HG03520 (cell line): ENCODE measurements around the gene GOLT1A.

ENCODE experiments used
- ATAC-seq: cut with Tn5 transposase; IDR thresholded peaks from one replicate; pipeline ENCODE4 v1.9.1; 2021; ENCODE audit warnings: mild to moderate bottlenecking, moderate library complexity; ENCODE audit not compliant: unreplicated experiment

Gene GOLT1A

DNA sequence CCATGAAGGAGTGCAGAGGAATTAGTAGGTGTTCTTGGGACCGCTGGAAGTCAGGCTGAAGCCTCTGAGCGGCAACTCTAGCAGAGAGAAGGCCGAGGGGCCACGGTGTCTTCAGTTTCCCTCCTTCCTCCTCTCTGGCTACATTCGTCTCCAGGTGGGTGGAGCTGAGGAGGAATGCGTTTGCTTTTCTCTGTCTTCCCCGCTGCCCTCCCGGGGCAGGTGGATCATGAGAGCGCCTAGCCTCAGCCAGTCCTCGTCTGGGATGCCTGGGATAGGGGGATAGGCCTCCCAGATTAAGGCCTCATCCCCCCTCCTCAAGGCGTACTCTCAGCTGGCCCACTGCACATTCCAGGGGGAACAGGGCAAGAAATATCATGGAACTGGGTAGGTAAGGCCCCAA lies 7.5 kb upstream of the GOLT1A start:
- ATAC-seq, result no peak

DNA sequence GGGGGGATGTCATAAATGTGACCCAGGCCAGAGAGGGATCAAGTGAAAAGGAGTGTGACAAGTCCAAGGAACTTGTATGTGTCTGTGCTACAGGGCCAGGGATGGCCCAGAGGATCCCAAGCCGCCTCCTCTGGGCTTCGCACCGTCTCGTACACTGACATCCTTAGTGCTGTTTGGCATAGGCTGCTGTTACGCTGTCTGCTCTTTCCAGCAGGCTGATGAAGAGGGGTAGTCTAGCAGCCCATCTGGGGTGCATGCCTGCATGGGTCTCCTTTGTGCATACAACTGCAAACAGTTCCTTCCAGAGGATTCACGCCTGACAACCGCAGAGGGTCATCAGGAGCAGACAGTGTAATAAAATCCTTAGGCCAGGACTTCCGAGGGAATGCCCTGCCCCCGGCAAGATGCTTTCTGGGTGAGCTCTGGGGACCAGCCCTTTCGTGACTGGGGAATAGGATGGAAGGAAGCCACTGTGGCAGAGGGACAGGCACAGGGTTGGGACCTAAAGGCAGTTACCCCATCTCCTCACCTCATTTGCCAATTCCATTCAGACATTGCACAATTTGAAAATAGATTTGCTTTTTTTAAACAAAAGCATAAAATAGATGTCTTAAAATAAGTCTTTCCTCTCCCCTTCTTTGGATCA lies 6.3 kb upstream of the GOLT1A start:
- no peak for ATAC-seq

DNA sequence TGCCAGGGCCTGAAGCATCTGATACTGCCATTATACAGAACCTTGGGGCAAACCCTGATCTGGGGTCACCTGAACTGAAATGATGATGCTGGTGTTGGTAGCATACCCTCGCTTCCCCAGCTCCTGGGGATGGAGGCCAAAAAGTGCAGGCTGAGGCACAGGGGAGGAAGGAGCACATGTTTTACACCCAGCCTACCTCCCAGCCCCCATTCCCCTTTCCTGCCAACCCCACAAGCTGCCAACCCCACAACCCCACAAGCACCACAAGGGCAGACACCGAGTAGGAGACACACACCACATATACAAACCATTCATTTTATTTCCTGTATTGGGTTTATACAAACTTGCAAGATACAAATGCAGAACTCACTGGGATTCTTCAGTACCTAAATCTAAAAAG lies 4.8 kb upstream of the GOLT1A start:
- no peak for ATAC-seq

DNA sequence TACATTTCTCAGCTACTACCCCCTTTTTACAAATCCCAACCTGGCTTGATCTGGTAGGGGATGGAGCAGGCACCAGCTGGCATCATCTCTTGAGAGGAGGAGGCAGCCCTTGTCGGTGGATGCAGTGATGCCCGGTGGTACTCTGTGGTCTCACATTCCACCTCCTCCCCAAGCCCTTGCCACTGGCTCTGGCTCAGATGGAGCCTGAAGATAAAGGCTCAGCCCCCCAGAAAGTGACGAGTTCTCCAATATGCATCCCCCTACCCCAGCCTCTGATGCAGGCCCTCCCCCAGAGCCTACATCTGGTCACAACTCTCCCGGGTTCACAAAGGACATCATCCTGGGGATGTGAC lies 3.8 kb upstream of the GOLT1A start:
- ATAC-seq, result no peak

DNA sequence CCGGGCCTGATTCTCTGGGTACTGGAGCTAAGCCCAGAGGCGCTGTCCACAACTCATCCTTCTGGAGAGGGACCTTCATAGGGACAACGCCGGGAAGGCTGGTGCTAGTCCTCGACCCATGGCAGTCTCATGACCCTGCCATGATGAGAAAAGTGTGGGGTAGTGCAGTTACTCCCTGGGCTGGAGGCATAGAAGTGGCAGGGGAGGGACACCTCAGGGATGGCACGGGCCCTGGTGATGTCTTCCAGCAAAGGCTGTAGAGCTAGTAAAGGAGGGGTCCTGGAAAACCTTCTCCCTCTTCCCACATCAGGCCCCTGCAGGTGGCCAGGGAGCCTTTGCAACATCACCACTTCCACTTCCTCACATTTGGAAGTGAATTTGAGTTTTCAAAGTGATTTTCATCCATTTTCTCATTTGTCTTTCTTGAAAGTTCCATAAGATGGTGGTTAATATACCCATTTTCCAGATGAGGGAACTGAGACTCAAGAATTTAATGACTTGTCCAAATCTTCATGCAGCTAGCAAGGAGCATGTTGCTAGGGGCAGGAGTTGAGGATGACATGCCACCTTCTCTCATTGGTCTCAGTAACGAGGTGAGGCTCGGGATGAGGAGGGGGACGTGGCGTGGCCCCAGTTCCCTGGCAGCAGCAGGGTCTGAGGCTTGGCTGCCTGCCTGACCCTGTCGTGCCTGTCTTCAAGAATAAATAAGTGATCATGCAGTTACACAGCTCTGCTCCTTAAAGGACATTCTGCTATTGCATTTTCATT lies 3.3 kb upstream of the GOLT1A start:
- ATAC-seq, result no peak

DNA sequence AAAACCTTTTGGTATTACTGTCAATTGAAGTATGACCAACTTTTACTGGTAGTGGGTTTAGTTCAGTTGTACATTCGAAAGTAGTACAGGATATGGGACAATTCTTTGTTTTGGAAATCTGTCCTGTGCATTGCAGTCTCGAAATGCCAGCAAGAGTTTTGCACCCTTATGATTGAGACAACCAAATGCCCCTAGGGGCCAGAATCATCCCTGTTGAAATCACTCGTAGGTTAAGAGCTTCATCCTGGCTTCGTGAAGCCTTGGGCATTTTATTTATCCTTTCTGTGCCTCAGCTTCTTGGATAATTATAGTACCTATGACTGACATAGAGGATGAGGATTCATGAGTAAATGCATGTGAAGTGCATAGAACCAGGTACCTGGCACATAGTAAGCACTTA lies 2.4 kb upstream of the GOLT1A start:
- no peak for ATAC-seq

DNA sequence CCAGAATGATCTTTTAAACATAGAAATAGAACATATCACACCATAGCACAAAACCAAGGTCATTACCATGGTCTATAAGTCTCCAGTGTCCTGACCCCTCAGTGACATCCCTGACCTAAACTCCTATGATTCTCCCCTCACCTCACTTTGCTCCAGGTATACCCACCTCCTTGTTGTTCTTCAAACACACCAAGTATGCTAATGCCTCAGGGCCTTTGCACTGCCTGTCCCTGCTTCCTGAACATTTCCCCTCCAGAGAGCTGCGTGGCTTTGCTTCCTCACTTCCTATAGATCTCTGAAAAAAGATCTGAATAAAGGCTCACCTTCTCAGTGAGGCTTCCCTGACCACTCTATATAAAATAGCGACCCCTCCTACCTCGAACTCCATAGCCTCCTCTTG lies 1.1 kb downstream of the GOLT1A start:
- ATAC-seq, result no peak

DNA sequence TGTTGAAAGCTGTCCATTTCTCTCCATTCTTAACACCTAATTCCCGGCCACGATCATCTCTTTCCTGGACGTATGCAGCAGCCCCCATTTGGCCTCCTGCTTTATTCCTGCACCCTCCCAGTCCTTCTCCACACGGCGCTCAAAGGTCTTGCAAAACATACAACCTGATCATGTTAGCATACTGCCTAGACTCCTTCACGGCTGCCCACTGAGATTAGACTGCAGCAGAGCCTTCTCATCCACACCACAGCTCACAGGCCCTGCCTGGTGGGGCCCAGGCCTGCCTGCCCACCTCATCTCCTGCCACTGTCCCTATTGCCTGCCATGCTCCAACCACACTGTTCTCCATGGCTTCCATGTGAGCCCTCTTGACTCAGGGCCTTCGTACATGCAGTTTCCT lies 2.7 kb downstream of the GOLT1A start:
- no peak for ATAC-seq

DNA sequence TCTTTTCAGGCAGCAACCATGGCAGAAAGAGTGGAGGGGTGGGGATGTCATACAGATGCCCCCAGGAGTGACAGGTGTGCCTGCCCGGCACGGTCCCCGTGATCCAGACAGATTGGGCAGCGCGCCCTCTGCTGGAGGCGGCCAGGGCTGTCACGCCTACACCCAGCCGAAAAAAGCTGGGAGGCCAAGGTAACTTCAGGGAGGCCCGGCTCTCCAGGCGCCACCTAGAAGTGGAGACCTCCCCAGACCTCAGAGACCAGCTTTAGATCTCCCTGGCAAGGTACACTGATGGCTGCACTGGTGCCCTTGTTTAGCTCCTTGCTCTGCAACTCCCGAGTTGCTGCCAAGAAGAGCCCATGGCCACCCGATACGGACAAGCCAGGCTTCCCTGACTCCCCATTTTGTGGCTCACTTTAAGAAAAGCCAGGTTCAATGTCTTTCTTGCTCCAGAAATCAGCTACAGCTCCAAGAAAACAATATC lies 6.6 kb downstream of the GOLT1A start:
- ATAC-seq, result no peak

DNA sequence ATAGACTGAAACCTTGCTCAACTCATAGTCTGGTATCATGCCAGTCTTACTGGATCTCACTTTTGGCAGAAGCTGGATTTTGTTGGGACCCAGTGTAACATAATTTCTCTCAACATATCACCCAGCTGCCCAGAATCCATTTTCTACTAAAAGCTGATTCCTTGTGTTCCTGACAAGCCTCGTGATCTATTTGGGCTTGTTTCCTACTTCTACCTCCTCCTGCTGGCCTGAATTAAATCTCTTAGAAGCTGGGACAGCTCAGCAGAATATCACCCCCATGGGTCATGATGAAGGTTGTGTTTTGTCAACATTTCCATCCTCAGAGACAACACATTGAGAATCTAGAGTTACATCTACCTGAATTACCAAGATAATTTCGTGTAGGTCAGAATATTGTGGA lies 7.7 kb downstream of the GOLT1A start:
- ATAC-seq, result no peak

DNA sequence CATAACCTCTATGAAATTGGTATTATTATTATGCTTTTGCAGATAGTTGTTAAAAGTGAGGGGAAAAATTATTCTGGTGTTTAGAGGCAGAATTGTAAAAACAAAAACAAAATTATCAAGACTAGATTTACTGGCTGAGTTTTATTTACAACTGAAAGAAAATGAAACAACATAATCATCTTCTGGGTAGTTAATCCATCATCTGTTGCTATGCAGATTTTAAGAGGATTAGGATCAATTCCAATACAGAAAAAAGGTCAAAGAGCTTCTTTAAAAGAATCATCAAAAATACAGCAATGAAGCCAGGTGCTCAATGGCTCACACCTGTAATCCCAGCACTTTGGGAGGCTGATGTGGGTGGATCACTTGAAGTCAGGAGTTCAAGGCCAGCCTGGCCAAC lies 8.3 kb downstream of the GOLT1A start:
- ATAC-seq, result no peak

DNA sequence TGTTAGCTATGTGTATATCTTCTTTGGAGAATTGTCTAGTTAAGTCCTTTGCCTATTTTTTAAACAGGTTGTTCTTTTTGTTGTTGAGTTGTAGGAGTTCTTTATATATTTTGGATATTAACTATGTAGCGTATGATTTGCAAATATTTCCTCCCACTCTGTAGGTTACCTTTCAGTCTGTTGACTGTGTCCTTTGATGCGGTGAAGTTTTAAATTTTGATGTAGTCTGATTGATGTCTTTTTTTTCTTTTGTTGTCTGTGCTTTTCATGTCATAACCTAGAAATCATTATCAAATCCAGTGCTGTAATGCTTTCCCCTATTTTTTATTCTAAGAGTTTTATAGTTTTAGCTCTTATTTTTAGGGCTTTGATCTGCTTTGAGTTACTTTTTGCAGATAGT lies 8.8 kb downstream of the GOLT1A start:
- no peak for ATAC-seq

DNA sequence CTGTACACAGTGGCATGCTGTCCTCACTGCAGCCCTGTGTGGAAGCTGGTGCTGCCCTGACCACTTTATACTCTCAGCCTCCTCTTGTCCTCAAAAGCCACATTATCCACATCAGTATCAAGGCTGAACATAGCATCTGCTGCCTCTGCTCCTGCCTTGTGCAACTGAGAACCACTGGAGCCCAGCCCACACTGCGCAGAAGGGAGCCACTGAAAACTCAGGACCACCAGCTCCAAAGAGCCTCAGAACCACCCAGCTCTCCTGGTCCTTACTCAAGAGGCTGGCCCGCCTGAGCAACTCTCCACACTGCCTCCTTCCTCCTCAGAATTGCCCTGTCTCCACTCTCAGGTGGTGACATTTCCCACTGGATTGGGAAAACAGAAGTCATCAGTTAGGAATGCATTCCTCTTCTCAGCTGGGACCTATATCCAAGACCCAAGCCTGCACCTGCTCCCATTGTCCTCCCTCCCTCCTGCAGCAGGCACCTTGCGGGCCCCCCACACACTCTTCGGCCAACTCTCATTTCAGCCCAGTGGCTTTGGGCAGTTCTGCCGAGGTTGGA lies 10.5 kb downstream of the GOLT1A start:
- ATAC-seq, result no peak

DNA sequence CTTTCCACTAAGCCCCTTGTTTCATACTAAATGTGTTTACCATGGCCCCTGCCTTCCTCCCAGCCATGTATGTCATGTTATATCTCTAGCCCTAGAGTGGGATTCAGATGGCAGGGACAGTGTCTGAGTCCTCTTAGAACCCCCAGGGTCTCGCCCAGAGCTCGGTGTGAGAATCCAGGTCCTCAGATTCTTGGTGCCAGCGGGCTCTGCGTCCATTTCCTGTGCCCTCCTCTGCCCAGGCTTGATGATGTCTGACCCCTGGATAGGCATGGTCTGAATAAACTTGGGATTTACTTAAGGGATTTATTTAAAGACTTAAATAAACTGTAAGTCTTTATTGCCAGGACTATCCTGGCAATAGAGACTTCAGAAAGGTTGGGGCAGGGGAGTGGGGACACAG lies 11.3 kb downstream of the GOLT1A start:
- ATAC-seq, result no peak

DNA sequence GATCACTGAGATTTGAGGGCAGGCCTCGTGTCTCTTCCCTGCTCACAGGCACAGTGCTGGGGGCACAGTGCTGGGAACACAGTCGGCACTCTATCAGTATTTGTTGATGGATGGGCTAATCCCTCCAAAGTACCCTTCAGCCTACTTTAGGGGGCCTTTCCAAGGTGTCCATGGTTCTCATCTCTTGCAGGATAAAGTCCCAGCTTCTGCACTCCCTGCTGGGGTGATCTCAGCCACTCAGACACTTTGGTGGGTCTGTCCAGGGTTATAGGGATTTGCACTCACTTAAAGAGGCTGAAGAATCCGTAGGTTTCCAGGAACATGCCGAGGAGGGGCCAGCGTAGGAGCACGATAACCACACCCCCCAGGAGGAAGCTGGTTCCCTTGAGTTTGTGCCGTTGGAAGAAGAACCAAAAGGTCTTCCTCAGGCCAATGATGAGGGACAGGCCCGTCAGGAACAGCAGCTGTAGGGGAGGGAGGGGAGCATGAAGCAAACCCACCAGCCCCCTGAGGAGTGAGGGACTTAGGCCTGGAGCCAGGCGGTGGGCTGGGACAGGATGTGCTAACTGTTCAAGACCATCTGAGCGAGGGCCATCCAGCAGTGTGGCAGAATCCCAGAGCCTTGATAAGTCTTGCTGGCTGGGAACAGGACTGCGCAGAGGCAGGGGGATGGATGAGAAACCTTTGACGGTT lies 12.3 kb downstream of the GOLT1A start:
- ATAC-seq, result no peak

DNA sequence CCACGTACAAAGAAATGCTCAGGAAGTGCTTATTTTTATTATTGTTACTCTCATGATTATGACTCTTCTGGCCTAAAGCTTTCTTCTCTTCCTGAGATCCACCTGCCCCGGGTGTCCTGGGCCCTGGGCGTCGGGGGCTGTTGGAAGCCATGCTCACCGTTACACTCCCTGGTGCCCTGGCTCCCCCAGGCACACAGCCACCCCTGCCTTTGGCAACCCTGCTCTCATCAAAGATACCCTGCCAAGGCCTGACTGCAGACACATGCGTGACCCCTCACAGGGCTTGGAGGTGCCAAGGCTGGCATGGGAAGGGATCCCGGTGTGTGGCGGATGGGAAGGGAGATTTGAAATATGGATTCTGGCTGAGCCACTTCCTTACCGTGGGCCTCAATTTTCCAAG lies 14.2 kb downstream of the GOLT1A start:
- ATAC-seq, result no peak

DNA sequence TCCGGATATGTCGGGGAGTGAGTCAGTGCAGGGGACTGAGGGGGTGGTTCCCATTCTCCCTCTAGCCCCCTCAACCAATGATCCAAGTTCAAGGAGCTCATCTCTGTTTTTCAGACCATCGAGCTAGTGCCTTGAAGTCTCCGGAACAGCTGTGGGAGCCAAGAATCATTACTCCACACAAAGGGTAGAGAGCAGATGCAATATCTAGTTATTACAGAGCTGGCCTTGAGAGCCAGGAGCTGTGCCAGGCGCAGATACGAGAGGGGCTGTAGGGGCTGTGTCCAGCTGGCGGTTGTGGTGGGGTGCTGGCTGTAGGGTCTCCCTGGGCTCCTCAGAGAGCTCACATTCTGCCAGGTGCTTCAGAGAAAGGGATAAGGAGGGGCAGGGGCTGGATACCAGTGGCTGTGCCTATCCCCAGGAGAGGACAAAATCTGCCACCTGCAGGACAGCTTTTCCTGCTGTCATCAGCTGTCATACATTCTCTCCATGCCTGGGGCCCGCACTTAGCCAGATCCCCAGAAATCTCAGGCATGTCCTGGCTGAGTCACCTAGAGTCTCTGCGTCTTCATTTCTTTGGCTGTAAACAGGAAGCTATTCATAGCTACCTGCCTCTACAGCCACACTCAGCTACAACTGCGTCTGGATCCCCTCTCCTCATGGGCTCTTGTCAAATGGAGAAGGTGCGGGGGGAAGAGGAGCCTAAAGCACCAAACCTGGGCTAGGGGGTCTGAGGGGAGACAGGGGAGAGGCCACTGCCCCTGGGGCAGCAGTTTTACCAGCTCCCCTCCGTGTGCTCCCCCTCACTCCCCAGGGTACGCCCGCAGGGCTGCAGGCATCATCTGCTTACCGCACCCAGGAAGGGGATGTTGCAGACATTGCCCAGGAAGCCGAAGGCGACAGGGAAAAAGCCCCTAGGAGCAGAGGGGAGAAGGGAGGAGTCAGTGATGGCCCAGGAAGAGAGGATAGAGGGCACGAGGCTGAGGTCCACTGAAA lies 15.1 kb downstream of the GOLT1A start:
- ATAC-seq, result no peak

DNA sequence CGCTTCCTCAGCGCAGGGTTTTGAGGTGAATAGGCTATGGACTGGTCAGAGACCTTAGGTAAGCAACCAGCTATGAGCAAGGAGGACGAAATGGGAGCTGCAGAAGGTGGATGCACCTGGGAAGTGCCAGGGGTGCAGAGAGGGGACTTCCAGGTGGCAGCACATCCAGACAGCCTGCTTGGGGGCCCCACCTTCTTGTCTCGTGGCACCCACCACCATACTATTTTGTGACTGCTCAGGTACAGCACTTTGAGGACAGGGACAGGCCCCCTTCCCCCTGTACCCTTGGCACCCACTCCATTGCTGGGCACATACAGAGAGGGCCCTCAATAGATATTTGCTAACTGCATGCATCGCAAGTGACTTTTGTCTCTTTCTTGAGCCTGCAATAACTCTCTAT lies 16.7 kb downstream of the GOLT1A start:
- ATAC-seq, result no peak

DNA sequence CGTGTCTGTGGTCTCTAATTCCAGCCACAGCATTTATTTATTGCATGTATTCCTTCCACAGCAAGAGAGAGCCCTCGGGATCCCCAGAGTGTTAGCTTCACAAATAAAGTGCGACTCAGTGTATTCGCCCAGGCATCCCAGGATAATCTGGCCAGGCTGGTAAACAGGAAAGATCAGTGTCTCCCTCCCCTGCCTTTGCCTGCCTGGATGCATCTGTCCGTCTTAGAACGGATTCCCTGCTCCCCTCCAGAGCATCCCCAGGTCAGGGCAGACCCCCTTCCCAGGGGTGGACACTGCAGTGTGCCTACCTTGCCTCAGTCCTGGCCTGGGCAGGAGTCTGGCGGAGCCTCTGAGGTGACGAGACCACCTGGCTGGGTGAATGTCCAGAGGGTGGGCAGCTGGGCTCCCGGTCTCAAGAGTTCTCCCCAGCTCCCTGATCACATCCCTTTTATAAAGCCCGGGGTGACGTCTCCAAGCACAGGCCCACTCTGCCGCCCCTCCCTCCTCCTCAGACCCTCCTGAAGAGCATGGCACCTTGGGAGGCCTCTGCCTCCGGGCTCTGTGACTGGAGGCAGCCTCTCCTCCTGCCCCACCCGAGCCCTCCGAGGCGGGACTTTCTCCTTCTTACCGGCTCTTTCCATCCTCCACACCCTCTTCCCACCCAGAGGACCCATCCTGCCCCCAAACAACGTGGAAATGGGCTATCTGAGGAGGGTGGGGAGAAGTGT lies 17.6 kb downstream of the GOLT1A start, which contains the start of gene KISS1:
Gene KISS1, minus strand, starts transcription at position 424 of the 728 bp plus-strand sequence. CDS start 3,615 bp downstream, outside the sequence.
- ATAC-seq, result no peak

DNA sequence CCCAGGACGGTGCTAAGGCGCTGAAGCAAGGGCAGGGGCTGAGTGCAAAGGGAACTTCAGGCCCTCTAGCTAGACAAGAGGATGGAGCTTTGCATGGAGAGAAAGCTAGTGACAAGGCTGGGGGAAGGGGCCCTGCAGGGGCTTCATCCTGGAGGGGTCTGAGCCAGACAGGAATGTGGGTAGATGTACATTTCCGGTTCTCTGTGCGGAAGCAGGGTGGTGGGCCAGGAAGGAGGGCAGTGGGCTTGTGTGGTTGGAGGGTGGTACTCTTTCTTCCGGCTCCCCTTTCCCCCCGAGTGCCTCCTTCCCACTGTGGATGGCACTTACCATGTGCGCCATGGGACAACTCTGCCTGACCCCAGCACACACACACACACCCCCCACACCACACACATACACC lies 19.0 kb downstream of the GOLT1A start:
- ATAC-seq, result no peak
